Measurements from ENCODE around the gene NXPH4.

The NXPH4 gene

GRCh38 chr12:57242691-57243454 is 26.3 kb downstream of the NXPH4 start:
- DNase-seq (ENCODE audit: low spot score), result peak; percentile 73

GRCh38 chr12:57243521-57244311 is 27.1 kb downstream of the NXPH4 start:
- DNase-seq (ENCODE audit: low spot score), result peak; percentile 82

- DNase-seq (ENCODE audit: low spot score), result no peak
These were observed 27.7 kb downstream of the NXPH4 start for GRCh38 chr12:57244312-57244696.

- no peak for DNase-seq (ENCODE audit: low spot score)
These were observed 30.4 kb downstream of the NXPH4 start for GRCh38 chr12:57247041-57247440.

GRCh38 chr12:57248934-57249742 is 32.5 kb downstream of the NXPH4 start:
- no peak for DNase-seq (ENCODE audit: low spot score)

GRCh38 chr12:57250541-57250940 is 33.9 kb downstream of the NXPH4 start:
- DNase-seq (ENCODE audit: low spot score), result no peak

GRCh38 chr12:57250956-57251355 is 34.4 kb downstream of the NXPH4 start, which contains the start of gene STAC3:
Gene STAC3 (minus strand): TSS chr12:57251187. CDS start chr12:57249636, 1,551 bp downstream.
- DNase-seq (ENCODE audit: low spot score), result no peak

GRCh38 chr12:57254506-57255280 is 38.1 kb downstream of the NXPH4 start:
- DNase-seq (ENCODE audit: low spot score), result no peak

GRCh38 chr12:57255916-57256315 is 39.3 kb downstream of the NXPH4 start:
- DNase-seq (ENCODE audit: low spot score), result no peak

- no peak for DNase-seq (ENCODE audit: low spot score)
These were observed 42.7 kb downstream of the NXPH4 start for GRCh38 chr12:57258977-57259970.

- no peak for DNase-seq (ENCODE audit: low spot score)
These were observed 43.8 kb downstream of the NXPH4 start for GRCh38 chr12:57260366-57260765.

- DNase-seq (ENCODE audit: low spot score), result no peak
These were observed 44.9 kb downstream of the NXPH4 start for GRCh38 chr12:57261428-57261865.

- no peak for DNase-seq (ENCODE audit: low spot score)
These were observed 45.7 kb downstream of the NXPH4 start for GRCh38 chr12:57262126-57262822.

GRCh38 chr12:57263096-57263495 is 46.5 kb downstream of the NXPH4 start:
- DNase-seq (ENCODE audit: low spot score), result no peak

- no peak for DNase-seq (ENCODE audit: low spot score)
These were observed 50.1 kb downstream of the NXPH4 start for GRCh38 chr12:57266681-57267080.

GRCh38 chr12:57268264-57268663 is 51.7 kb downstream of the NXPH4 start:
- DNase-seq (ENCODE audit: low spot score), result peak; percentile 9

- no peak for DNase-seq (ENCODE audit: low spot score)
These were observed 54.4 kb downstream of the NXPH4 start for GRCh38 chr12:57270966-57271470.

- no peak for DNase-seq (ENCODE audit: low spot score)
These were observed 56.0 kb downstream of the NXPH4 start for GRCh38 chr12:57272337-57273151.

GRCh38 chr12:57273516-57273915 is 56.9 kb downstream of the NXPH4 start:
- no peak for DNase-seq (ENCODE audit: low spot score)

All from activated CD4-positive, alpha-beta T cell treated with anti-CD3 and anti-CD28 coated beads, Interleukin-2, Interleukin-4, amounts not matched to agents 100 ng/mL and 50 ng/mL, durations not matched to agents 16 hours and 8 hours (primary cell).